Fibroblast of mammary gland (primary cell): ENCODE measurements around the gene SRBD1.

Experiments used
- DNase-seq: peaks from one replicate; pipeline ENCODE4 v3.0.0-alpha.2; 2010; ENCODE audit warnings: low read depth
- H3K4me3 ChIP-seq: 2 replicates; pipeline ENCODE4 v1.5.1; 2011; ENCODE audit warnings: low read depth, mild to moderate bottlenecking, low read length, moderate library complexity; ENCODE audit not compliant: control insufficient read depth
- TF ChIP-seq, protein P1 (sequence below): conservative IDR thresholded peaks from 2 replicates; pipeline ENCODE4 v1.5.1; 2011; ENCODE audit warnings: low read depth, low read length, inconsistent platforms; ENCODE audit not compliant: control insufficient read depth, insufficient read depth

Gene SRBD1

DNA sequence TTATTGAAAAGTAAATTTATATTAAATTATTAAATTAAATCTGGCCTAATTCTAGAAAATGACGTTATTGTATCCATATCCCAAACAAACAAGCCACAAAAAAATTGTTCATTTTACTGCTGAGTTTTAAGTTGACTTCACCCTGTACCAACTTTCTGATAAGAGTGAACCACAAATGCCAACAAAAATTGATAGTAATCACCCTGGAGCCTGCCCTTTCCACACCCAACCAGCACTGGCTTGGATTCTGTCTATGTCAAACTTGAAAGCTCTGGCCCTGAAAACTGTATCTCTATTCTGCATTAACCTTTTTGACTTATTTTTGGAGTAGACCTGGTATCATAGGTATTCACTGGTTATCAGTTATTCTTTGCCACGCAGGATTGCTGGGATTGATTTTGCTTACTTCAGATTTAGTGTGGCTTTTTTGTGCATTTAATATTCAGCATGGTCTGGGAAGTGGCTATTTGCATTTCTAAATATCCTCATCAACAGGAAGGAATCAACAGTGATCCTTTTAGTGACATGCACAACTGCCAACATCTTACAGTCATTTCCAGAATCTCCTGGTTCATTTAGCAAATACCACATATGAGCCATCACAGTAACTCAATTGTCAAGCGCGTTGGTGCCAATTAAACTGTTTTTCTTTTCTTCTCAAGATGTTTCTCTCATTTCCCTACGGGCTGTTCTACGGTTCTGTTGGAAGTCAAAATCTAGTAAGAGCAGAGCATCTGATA lies 11.4 kb upstream of the SRBD1 start:
- no peak overlapping the region for H3K4me3 ChIP-seq
- TF ChIP-seq, protein P1, sequence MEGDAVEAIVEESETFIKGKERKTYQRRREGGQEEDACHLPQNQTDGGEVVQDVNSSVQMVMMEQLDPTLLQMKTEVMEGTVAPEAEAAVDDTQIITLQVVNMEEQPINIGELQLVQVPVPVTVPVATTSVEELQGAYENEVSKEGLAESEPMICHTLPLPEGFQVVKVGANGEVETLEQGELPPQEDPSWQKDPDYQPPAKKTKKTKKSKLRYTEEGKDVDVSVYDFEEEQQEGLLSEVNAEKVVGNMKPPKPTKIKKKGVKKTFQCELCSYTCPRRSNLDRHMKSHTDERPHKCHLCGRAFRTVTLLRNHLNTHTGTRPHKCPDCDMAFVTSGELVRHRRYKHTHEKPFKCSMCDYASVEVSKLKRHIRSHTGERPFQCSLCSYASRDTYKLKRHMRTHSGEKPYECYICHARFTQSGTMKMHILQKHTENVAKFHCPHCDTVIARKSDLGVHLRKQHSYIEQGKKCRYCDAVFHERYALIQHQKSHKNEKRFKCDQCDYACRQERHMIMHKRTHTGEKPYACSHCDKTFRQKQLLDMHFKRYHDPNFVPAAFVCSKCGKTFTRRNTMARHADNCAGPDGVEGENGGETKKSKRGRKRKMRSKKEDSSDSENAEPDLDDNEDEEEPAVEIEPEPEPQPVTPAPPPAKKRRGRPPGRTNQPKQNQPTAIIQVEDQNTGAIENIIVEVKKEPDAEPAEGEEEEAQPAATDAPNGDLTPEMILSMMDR = no peak
- DNase-seq = no peak

DNA sequence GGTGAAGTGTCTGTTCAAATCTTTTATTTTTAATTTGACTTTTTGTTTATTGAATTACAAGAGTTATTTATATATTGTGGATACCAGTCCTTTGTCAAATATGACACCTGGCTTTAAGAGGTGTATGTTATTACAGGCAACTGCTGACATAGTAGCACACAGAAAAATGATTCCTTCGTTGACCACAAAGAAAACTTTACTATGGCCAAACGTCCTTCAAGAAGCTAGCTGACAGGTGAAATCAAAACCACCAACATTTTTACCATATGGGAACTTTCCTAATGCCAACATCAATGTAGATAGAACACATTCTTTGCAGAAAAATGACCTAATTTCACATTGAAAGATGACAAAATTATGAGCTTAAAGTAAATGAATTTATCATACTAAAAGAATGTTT lies 6.4 kb upstream of the SRBD1 start:
- DNase-seq = no peak
- no peak overlapping the region for H3K4me3 ChIP-seq
- TF ChIP-seq, protein P1 = no peak

DNA sequence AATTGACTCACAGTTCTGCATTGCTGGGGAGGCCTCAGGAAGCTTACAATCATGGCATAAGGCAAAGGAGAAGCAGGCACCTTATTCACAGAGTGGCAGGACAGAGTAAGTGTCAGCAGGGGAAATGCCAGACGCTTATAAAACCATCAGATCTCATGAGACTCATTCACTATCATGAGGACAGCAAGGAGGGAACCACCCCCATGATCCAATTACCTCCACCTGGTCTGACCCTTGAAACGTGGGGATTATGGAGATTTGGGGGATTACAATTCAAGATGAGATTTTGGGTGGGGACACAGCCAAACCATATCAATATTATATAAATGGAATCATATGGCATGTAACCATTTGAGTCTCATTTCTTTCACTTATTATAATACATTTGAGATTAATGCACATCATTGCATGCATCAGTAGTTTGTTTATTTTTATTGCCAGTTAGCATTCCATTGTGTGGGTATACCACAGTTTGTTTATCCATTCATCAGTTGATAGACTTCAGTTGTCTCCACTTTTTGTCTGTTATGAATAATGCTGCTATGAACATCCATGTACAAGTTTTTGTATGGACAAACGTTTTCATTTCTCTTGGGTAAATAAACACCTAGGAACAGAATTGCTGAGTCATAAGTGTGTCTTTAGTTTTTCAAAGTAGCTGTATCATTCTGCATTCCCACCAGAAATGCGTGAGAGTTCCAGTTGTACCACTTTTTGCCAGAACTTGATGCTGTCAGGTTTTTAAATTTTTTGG lies 5.8 kb upstream of the SRBD1 start:
- DNase-seq = peak; percentile 75
- TF ChIP-seq, protein P1 = no peak
- no peak overlapping the region for H3K4me3 ChIP-seq

DNA sequence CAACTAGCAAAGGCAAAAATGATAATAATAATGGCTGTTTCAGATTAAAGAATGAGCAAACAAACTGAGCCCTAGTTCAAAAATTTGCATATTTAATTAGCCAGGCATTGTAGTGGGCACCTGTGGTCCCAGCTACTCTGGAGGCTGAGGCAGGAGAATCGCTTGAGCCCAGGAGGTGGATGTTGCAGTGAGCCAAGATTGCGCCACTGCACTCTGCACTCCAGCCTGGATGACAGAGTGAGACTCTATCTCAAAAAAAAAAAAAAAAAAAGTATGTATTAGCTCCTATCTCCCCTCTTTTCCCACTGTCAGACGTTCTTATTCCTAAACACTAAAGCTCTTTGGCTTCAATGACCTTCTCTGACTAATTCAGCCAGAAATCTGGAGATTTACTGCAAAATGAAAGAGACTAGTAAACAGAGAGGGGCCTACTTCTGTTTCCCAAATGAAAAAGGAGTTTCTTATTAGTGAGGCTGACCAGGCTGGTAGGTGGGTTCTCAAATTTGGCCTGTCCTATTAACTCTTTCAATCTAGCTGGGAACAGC lies 3.9 kb upstream of the SRBD1 start:
- no peak overlapping the region for H3K4me3 ChIP-seq
- TF ChIP-seq, protein P1 = no peak
- DNase-seq = no peak

DNA sequence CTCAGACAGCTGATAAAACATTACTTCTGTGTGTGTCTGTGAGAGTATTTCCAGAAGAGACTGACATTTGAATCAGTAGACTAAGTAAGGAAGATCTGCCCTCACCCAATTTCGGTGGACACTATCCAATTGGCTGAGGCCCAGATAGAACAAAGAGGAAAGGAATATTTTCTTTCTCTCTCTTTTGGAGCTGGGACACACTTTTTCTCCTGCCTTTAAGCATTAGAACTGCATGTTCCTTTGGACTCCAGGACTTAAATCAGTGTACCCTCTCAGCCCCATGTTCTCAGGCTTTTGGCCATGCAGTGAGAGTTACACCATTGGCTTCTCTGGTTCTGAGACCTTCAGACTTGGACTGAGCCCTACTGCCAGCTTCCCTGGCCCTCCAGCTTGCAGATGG lies 3.3 kb upstream of the SRBD1 start:
- no peak overlapping the region for H3K4me3 ChIP-seq
- no peak for DNase-seq
- TF ChIP-seq, protein P1 = no peak

DNA sequence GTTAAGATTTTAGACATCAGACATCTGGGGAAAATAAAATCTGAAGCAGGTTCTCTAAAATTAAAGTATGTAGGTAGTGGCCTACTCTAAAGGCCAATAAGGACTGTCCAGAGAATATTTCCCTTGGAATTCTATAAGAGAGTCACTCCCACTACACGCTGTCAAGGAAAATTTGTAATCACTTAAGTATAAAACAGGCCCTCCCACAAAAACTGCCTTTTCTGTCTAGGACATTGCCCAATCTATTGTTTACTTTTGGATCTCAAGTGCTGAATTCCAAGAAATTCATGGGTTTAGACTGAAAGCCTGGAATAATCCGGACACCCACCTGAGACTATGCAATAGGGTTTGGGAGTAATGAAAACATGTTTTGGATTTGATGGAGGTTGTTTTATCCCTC lies 1.7 kb upstream of the SRBD1 start:
- TF ChIP-seq, protein P1 = no peak
- H3K4me3 ChIP-seq = no peak overlapping the region
- peak; percentile 62 for DNase-seq
